K562 (cell line): ENCODE measurements around the gene PIK3C2B. TPM values are rescaled to one million over a fixed set of nuclear protein-coding genes. Genes with fewer than 3 reads are reported as not detected.

Experiments
- ATAC-seq: fragments of 200-7000 bp; cut with Tn5 transposase; 3 replicates; pipeline ENCODE4 v1.9.1; 2020; ENCODE audit warnings: moderate library complexity
- BruUV-seq: library from RNA; stranded (reverse); fragments of 400-500 nt; replicated peaks from 2 replicates; lab custom pipeline; 2021; lab: Mats Ljungman, UMichigan
- CTCF ChIA-PET: fragments of 300-600 bp; formaldehyde crosslinking; extraction: SDS; loops from one replicate; lab custom pipeline; 2021; ENCODE audit warnings: low intra/inter-chr PET ratio; lab: Yijun Ruan, JAX
- POLR2A ChIA-PET: fragments of 300-600, 350-650 bp; sonication (Branson Sonifier 250); formaldehyde crosslinking; extraction: SDS; loops from one replicate; lab custom pipeline; 2021; ENCODE audit warnings: antibody characterized with exemption, inconsistent platforms; lab: Yijun Ruan, JAX
- DNase-seq, 4 experiments: peaks; one replicate each; pipeline versions ENCODE4 v3.0.0 to v3.0.0-alpha.2; 2011 to 2018; ENCODE audit warnings: low spot score in 3 of 4, mixed read lengths in 3 of 4; ENCODE audit errors: extremely low read depth in 1 of 4
- FAIRE-seq: peaks from 2 replicates; lab custom pipeline; 2011; peaks lifted over from hg19 to GRCh38; lab: Jason Lieb, UNC
- H2AFZ ChIP-seq: 2 replicates; pipeline ENCODE4 v1.6.0; 2011; ENCODE audit warnings: low read depth, low read length, control low read depth, inconsistent platforms
- H3K27ac ChIP-seq: fragments of 200-600 bp; 3 replicates; pipeline ENCODE4 v1.8.0; 2011; ENCODE audit warnings: low read depth, mild to moderate bottlenecking, control low read depth, inconsistent platforms, low read length, moderate library complexity, mixed read lengths; ENCODE audit errors: extremely low read depth
- H3K27me3 ChIP-seq, 2 experiments: fragments of 300-600 bp in 1 of 2; 2 replicates in 1 of 2; 3 replicates in 1 of 2; pipeline versions ENCODE4 v1.6.0 to v1.8.0; 2011; ENCODE audit warnings: inconsistent platforms in 2 of 2, low read length in 2 of 2, mild to moderate bottlenecking in 1 of 2, mixed read lengths in 1 of 2, moderate library complexity in 1 of 2; ENCODE audit not compliant: control insufficient read depth in 2 of 2, insufficient read depth in 2 of 2
- H3K36me3 ChIP-seq: fragments of 300-600 bp; 3 replicates; pipeline ENCODE4 v1.8.0; 2011; ENCODE audit warnings: mild to moderate bottlenecking, low read length, inconsistent platforms; ENCODE audit not compliant: control insufficient read depth, insufficient read depth
- H3K4me1 ChIP-seq, 2 experiments: fragments of 200-600 bp in 1 of 2; replicated peaks in 1 of 2; 2 replicates in 1 of 2; 3 replicates in 1 of 2; pipeline versions ENCODE4 v1.5.1 to v1.8.0; 2011; ENCODE audit warnings: inconsistent platforms in 2 of 2, low read length in 2 of 2, mild to moderate bottlenecking in 1 of 2, mixed read lengths in 1 of 2, moderate library complexity in 1 of 2; ENCODE audit not compliant: control insufficient read depth in 2 of 2, insufficient read depth in 2 of 2
- H3K4me2 ChIP-seq: 2 replicates; pipeline ENCODE4 v1.6.1; 2011; ENCODE audit warnings: low read length, control low read depth, inconsistent platforms, mixed read lengths; ENCODE audit not compliant: insufficient read depth
- H3K4me3 ChIP-seq: fragments of 200-600 bp; sonication (generic), shearing (Covaris generic); 2 replicates; pipeline ENCODE4 v1.5.1; 2016; ENCODE audit warnings: control low read depth, inconsistent platforms
- H3K79me2 ChIP-seq: fragments of 200-600 bp; 3 replicates; pipeline ENCODE4 v1.8.0; 2011; ENCODE audit warnings: low read length, inconsistent platforms; ENCODE audit not compliant: control insufficient read depth, insufficient read depth
- H3K9ac ChIP-seq, 2 experiments: 2 replicates each; pipeline versions ENCODE4 v1.6.0 to v1.6.1; 2011; ENCODE audit warnings: low read depth in 2 of 2, low read length in 2 of 2, control low read depth in 1 of 2, inconsistent platforms in 1 of 2, mild to moderate bottlenecking in 1 of 2, mixed read lengths in 1 of 2; ENCODE audit not compliant: insufficient read depth in 1 of 2
- H3K9me1 ChIP-seq: one replicate; pipeline ENCODE4 v1.6.0; 2011; ENCODE audit warnings: inconsistent platforms, mild to moderate bottlenecking, low read length, moderate library complexity; ENCODE audit not compliant: control insufficient read depth, insufficient read depth
- H3K9me3 ChIP-seq: replicated peaks from 2 replicates; pipeline ENCODE4 v1.5.1; 2011; ENCODE audit warnings: low read depth, low read length, inconsistent platforms; ENCODE audit not compliant: control insufficient read depth, insufficient read depth
- H4K20me1 ChIP-seq: replicated peaks from 2 replicates; pipeline ENCODE4 v1.6.1; 2011; ENCODE audit warnings: low read length, inconsistent platforms, mixed read lengths; ENCODE audit not compliant: control insufficient read depth, insufficient read depth
- FOXP1 ChIP-seq: sonication (generic); formaldehyde crosslinking; IDR thresholded peaks from 2 replicates; pipeline ENCODE4 v1.8.0; 2022; ENCODE audit warnings: mild to moderate bottlenecking, missing genetic modification reagents
- HDAC2 ChIP-seq: fragments of 450-650 bp; IDR thresholded peaks from 2 replicates; pipeline ENCODE4 v1.6.1; 2016; ENCODE audit warnings: mild to moderate bottlenecking
- NR4A1 ChIP-seq, 2 experiments: fragments of 250-450 bp in 1 of 2; fragments of 450-650 bp in 1 of 2; sonication (Bioruptor Pico) in 1 of 2; IDR thresholded peaks; 2 replicates each; pipeline versions ENCODE4 v1.4.0 to v1.6.1; 2016 to 2020; ENCODE audit warnings: mild to moderate bottlenecking in 2 of 2, missing compliant biosample characterization in 1 of 2, missing genetic modification characterization in 1 of 2, moderate library complexity in 1 of 2
- ZBTB11 ChIP-seq, 3 experiments: fragments of 200-800 bp in 1 of 3; fragments of 250-450 bp in 1 of 3; fragments of 450-650 bp in 1 of 3; sonication (Bioruptor Pico) in 1 of 3; sonication (Bioruptor generic) in 1 of 3; formaldehyde crosslinking in 1 of 3; IDR thresholded peaks; 2 replicates each; pipeline versions ENCODE4 v1.6.1 to v1.8.0; 2016 to 2022; ENCODE audit warnings: mild to moderate bottlenecking in 2 of 3, missing genetic modification characterization in 2 of 3, missing compliant biosample characterization in 1 of 3, moderate library complexity in 1 of 3
- ZNF408 ChIP-seq: fragments of 250-450 bp; sonication (Bioruptor Pico); IDR thresholded peaks from 2 replicates; pipeline ENCODE4 v1.4.0; 2020; ENCODE audit warnings: low read depth, mild to moderate bottlenecking, moderate library complexity
- ZNF444 ChIP-seq: fragments of 250-450 bp; sonication (Bioruptor Pico); IDR thresholded peaks from 2 replicates; pipeline ENCODE4 v1.4.0; 2020; ENCODE audit warnings: mild to moderate bottlenecking, moderate library complexity
- WGBS: fragments of 100-300 bp; shearing (Covaris generic); methylation state at CpG from one replicate; pipeline ENCODE4 v1.1.6; 2016; ENCODE audit warnings: low coverage, mixed read lengths; ENCODE audit not compliant: insufficient coverage; ENCODE audit errors: missing lambda C conversion rate; 5-methylcytosine and 5-hydroxymethylcytosine counted together
- in situ Hi-C: fragments of 300-500 bp; cut with MboI; formaldehyde crosslinking; loops from 4 replicates; pipeline ENCODE4 v1.15.0; 2018; ENCODE audit warnings: inconsistent platforms, mixed read lengths
- intact Hi-C: fragments of 100-400 bp; cut with micrococcal nuclease; formaldehyde crosslinking; loops from 2 replicates; pipeline ENCODE4 v1.14.2; 2022
- polyA plus RNA-seq, 8 experiments: library from polyadenylated mRNA; depleted of rRNA in 4 of 8; stranded (reverse) in 5 of 8; unstranded in 3 of 8; fragments of >200 nt; fragmentation: Nextera tagmentation in 2 of 8; fragmentation: Illumina TruSeq in 1 of 8; extraction: Ambion mirVana in 2 of 8; extraction: Trizol in 1 of 8; gene quantifications; 2 replicates each; pipeline versions ENCODE4 v1.2.1 to v1.2.3, GENCODE V29; 2011 to 2014; ENCODE audit warnings: inconsistent platforms in 1 of 8, missing spikeins in 1 of 8
- total RNA-seq, 7 experiments: library from RNA; depleted of rRNA in 6 of 7; stranded (reverse); fragments of >200 nt in 6 of 7; fragmentation: Illumina TruSeq in 2 of 7; extraction: Trizol in 2 of 7; gene quantifications; 2 replicates each; pipeline versions ENCODE4 v1.2.1 to v1.2.3, GENCODE V29; 2011 to 2021; ENCODE audit warnings: low replicate concordance in 1 of 7

The PIK3C2B gene
- total and polyA plus RNA-seq, 9 of the 15 experiments (the other 6 are each of a cell fraction or from before 2014, with no cell fraction given): 0.10 to 2.9 (median 0.72) TPM

GRCh38 chr1:204493984-204494280 lies 673 bp downstream of the PIK3C2B start (continued):
- TF ChIP-seq ZNF408 (CRISPR knock-in tag) (no peak), NR4A1 (CRISPR knock-in tag; IDR thresholded peaks at IDR 0.05) (no peak), NR4A1 (tag; IDR thresholded peaks at IDR 0.05) (no peak)

- ChIA-PET CTCF (interaction anchor here (0.6 to 2.1 kb wide), 2 partner anchors 47 to 177 kb away, joined by 3 to 13 read pairs; no protein-coding TSS in a partner anchor), POLR2A (interaction anchor here (0.6 to 2.5 kb wide), 13 partner anchors 8 to 1093 kb away, joined by 3 to 10 read pairs (median 4); no protein-coding TSS in a partner anchor)
- 0 out of 2 replicates have a peak, but pooled peaks have one; percentile 16 for TF ChIP-seq FOXP1 (CRISPR knock-in tag)
- no peak for TF ChIP-seq ZNF444 (CRISPR knock-in tag)
- 0 out of 2 replicates have a peak, but pooled peaks have one; percentile 6 for TF ChIP-seq HDAC2
- 0 out of 6 replicates have a peak, but pooled peaks of 1 of the 3 experiments have one; percentile 6 for TF ChIP-seq ZBTB11 (CRISPR knock-in tag; IDR thresholded peaks at IDR 0.05)
- peaks cover 14 to 15% of the 10 kb centered on the region in 2 experiments; a peak in 4 of 5 replicates for H3K4me1 ChIP-seq
- peak overlapping the region in 1 of 2 experiments; percentile 91; a peak in 1 of 4 replicates for H3K9ac ChIP-seq
- intact Hi-C loops (loop anchor here (5.0 kb wide), 1 partner anchor 286 kb away; no protein-coding TSS in a partner anchor), in situ Hi-C loops (no loop called here)
- H3K79me2 ChIP-seq: no peaks in the 10 kb centered on the region
- peaks cover 30 to 36% of the 10 kb centered on the region in 2 experiments for H3K27me3 ChIP-seq
- H3K27ac ChIP-seq: no peak overlapping the region
- no peak overlapping the region for H2AFZ ChIP-seq
- ATAC-seq: no peak
- H3K4me3 ChIP-seq: peak overlapping the region; percentile 49; the same call in 1 of the 2 replicates
- no peak for FAIRE-seq
- H3K9me3 ChIP-seq: no peaks in the 10 kb centered on the region
- 0 out of 2 replicates have a peak, but pooled peaks cover 3% of the 10 kb centered on the region for H4K20me1 ChIP-seq
- BruUV-seq: TSS peak; percentile 32
- WGBS: 18% methylated on average over 15 of the region's 15 CpGs
- DNase-seq: no peak
- H3K9me1 ChIP-seq: no peaks in the 10 kb centered on the region
- no peaks in the 10 kb centered on the region for H3K36me3 ChIP-seq
- peak overlapping the region; percentile 85 for H3K4me2 ChIP-seq
Observed at GRCh38 chr1:204493145-204493983, 1.2 kb downstream of the PIK3C2B start.
